A549 (cell line): ENCODE measurements around the gene SNX10. TPM values are rescaled to one million over a fixed set of nuclear protein-coding genes. Genes with fewer than 3 reads are reported as not detected.
A peak's percentile ranks its signal among the peaks of the same experiment; 100 is the strongest.

Experiments
- ATAC-seq, 2 experiments: fragments of 200-7000 bp in 1 of 2; fragments of >200 bp in 1 of 2; cut with Nextera tagmentation in 1 of 2; cut with Tn5 transposase in 1 of 2; 3 replicates each; pipeline versions ENCODE4 v1.8.0 to v1.9.1; 2018 to 2020; ENCODE audit warnings: mild to moderate bottlenecking in 1 of 2, moderate library complexity in 1 of 2
- CTCF ChIA-PET: fragments of 300-600 bp; sonication (Branson Sonifier 250); formaldehyde crosslinking; extraction: SDS; loops from one replicate; lab custom pipeline; 2021; ENCODE audit warnings: antibody characterized with exemption, inconsistent platforms; lab: Yijun Ruan, JAX
- POLR2A ChIA-PET: fragments of 350-600 bp; formaldehyde crosslinking; extraction: SDS; loops from one replicate; lab custom pipeline; 2021; ENCODE audit warnings: antibody characterized with exemption, inconsistent platforms; lab: Yijun Ruan, JAX
- DNase-seq, 2 experiments: peaks; one replicate each; pipeline versions ENCODE4 v3.0.0 to v3.0.0-alpha.2; 2011 to 2016; ENCODE audit warnings: low read depth in 1 of 2, low spot score in 1 of 2
- FAIRE-seq: peaks from 2 replicates; lab custom pipeline; 2011; peaks lifted over from hg19 to GRCh38; lab: Jason Lieb, UNC
- H3K27ac ChIP-seq, 2 experiments: fragments of >200 bp; sonication (Bioruptor Twin); formaldehyde crosslinking; 3 replicates each; pipeline ENCODE4 v1.5.1; 2016 to 2017
- H3K4me1 ChIP-seq: fragments of >200 bp; sonication (Bioruptor Twin); formaldehyde crosslinking; 3 replicates; pipeline ENCODE4 v1.6.1; 2016
- H3K4me2 ChIP-seq: fragments of >200 bp; sonication (Bioruptor Twin); formaldehyde crosslinking; 3 replicates; pipeline ENCODE4 v1.6.1; 2016
- H3K4me3 ChIP-seq: fragments of >200 bp; sonication (Bioruptor Twin); formaldehyde crosslinking; 3 replicates; pipeline ENCODE4 v1.5.1; 2016
- H3K9me3 ChIP-seq: fragments of >200 bp; sonication (Bioruptor Twin); formaldehyde crosslinking; 3 replicates; pipeline ENCODE4 v1.6.1; 2016
- BHLHE40 ChIP-seq: IDR thresholded peaks from 2 replicates; pipeline ENCODE4 v1.6.1; 2012; ENCODE audit warnings: low read depth, low read length, inconsistent platforms
- CEBPB ChIP-seq, 2 experiments: fragments of >200 bp in 1 of 2; sonication (Bioruptor Twin) in 1 of 2; formaldehyde crosslinking in 1 of 2; IDR thresholded peaks; 2 replicates each; pipeline ENCODE4 v1.6.1; 2012 to 2016
- CHD4 ChIP-seq: fragments of 200-600 bp; sonication (generic); IDR thresholded peaks from 2 replicates; pipeline ENCODE4 v1.6.1; 2016; ENCODE audit warnings: antibody characterized with exemption, mild to moderate bottlenecking, borderline replicate concordance
- CTCF ChIP-seq: fragments of >200 bp; sonication (Bioruptor Twin); formaldehyde crosslinking; IDR thresholded peaks from 3 replicates; pipeline ENCODE4 v1.5.1; 2016
- E2F6 ChIP-seq: IDR thresholded peaks from 2 replicates; pipeline ENCODE4 v1.6.1; 2012; ENCODE audit warnings: low read depth, borderline replicate concordance
- GATA3 ChIP-seq: IDR thresholded peaks from 2 replicates; pipeline ENCODE4 v1.6.1; 2012; ENCODE audit warnings: borderline replicate concordance
- HMGXB4 ChIP-seq: fragments of 250-450 bp; sonication (Bioruptor Pico); IDR thresholded peaks from 2 replicates; pipeline ENCODE4 v1.5.0; 2021; ENCODE audit warnings: mild to moderate bottlenecking, moderate library complexity, borderline replicate concordance
- HOXA7 ChIP-seq: fragments of 250-450 bp; sonication (Bioruptor Pico); IDR thresholded peaks from 2 replicates; pipeline ENCODE4 v1.5.0; 2020; ENCODE audit warnings: mild to moderate bottlenecking, moderate library complexity
- MYC ChIP-seq: IDR thresholded peaks from 2 replicates; pipeline ENCODE4 v1.6.1; 2012; ENCODE audit warnings: mild to moderate bottlenecking, inconsistent platforms, low read length, improper control_type of control experiment, borderline replicate concordance
- RAD21 ChIP-seq, 2 experiments: fragments of >200 bp in 1 of 2; sonication (Bioruptor Twin) in 1 of 2; formaldehyde crosslinking in 1 of 2; IDR thresholded peaks in 1 of 2; conservative IDR thresholded peaks in 1 of 2; 2 replicates in 1 of 2; 3 replicates in 1 of 2; pipeline ENCODE4 v1.6.1; 2012 to 2018; ENCODE audit warnings: inconsistent platforms in 1 of 2
- SMC3 ChIP-seq: fragments of >200 bp; sonication (Bioruptor Twin); formaldehyde crosslinking; IDR thresholded peaks from 3 replicates; pipeline ENCODE4 v1.6.1; 2018; ENCODE audit warnings: inconsistent platforms
- WGBS: methylation state at CpG from one replicate; pipeline ENCODE4 v1.1.6; 2017; ENCODE audit errors: missing lambda C conversion rate; 5-methylcytosine and 5-hydroxymethylcytosine counted together
- polyA plus RNA-seq, 4 experiments: library from polyadenylated mRNA; depleted of rRNA in 3 of 4; stranded (reverse); fragments of >200 nt; fragmentation: RNase III in 1 of 4; extraction: RNeasy Plus Mini Kit Qiagen cat#74134 plus additional on column Dnase treatment in 1 of 4; gene quantifications; 2 replicates in 3 of 4; 3 replicates in 1 of 4; pipeline ENCODE4 v1.2.3, GENCODE V29; 2011 to 2017
- TF ChIP-seq, protein P1 (sequence below): fragments of 200-600 bp; sonication (generic); IDR thresholded peaks from 2 replicates; pipeline ENCODE4 v1.6.1; 2016; ENCODE audit warnings: antibody characterized with exemption, mild to moderate bottlenecking, moderate library complexity

The SNX10 gene
- polyA plus RNA-seq, 2 of the 4 experiments (the other 2 are of a cell fraction) = 4.5 to 12.6 TPM

DNA sequence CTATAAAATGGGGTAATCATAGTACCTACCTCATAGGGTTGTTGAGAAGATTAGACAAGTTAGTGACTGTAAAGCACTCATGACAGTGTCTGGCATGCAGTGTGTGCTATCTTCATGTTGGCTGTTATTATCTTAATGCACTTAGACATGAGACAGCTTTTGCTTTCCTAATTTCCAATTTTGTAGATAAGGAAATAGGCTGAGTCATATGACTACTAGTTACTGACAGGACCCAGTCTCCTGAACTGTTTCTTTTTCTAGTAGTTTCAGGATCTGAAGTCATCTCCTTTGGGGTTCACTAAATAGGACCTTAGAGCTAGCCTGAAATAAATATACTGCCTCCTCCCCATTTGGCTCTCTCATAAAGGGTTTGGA is 74.2 kb downstream of the SNX10 start (continued):
- TF ChIP-seq, protein P1, sequence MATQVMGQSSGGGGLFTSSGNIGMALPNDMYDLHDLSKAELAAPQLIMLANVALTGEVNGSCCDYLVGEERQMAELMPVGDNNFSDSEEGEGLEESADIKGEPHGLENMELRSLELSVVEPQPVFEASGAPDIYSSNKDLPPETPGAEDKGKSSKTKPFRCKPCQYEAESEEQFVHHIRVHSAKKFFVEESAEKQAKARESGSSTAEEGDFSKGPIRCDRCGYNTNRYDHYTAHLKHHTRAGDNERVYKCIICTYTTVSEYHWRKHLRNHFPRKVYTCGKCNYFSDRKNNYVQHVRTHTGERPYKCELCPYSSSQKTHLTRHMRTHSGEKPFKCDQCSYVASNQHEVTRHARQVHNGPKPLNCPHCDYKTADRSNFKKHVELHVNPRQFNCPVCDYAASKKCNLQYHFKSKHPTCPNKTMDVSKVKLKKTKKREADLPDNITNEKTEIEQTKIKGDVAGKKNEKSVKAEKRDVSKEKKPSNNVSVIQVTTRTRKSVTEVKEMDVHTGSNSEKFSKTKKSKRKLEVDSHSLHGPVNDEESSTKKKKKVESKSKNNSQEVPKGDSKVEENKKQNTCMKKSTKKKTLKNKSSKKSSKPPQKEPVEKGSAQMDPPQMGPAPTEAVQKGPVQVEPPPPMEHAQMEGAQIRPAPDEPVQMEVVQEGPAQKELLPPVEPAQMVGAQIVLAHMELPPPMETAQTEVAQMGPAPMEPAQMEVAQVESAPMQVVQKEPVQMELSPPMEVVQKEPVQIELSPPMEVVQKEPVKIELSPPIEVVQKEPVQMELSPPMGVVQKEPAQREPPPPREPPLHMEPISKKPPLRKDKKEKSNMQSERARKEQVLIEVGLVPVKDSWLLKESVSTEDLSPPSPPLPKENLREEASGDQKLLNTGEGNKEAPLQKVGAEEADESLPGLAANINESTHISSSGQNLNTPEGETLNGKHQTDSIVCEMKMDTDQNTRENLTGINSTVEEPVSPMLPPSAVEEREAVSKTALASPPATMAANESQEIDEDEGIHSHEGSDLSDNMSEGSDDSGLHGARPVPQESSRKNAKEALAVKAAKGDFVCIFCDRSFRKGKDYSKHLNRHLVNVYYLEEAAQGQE = no peak
- no peak for TF ChIP-seq E2F6
- TF ChIP-seq CHD4 = no peak
- TF ChIP-seq, all 56 proteins: peak for 0

GRCh38 chr7:26367219-26367711 is 75.6 kb downstream of the SNX10 start:
- Histone ChIP-seq H3K4me3 (no peak overlapping the region), H3K4me2 (no peak overlapping the region), H3K9me3 (no peaks in the 10 kb centered on the region), H3K4me1 (peaks cover 7% of the 10 kb centered on the region; the same call in 1 of the 3 replicates), H3K27ac (no peak overlapping the region)
- ATAC-seq = no peak
- WGBS = 76% methylated on average over 6 of the region's 6 CpGs
- TF ChIP-seq MYC (no peak), BHLHE40 (no peak), CEBPB (IDR thresholded peaks at IDR 0.05) (no peak)
- DNase-seq = no peak
- ChIA-PET CTCF (interaction anchor here (0.7 to 6.2 kb wide), 7 partner anchors 10 to 473 kb away, joined by 3 to 154 read pairs (median 4); no protein-coding TSS in a partner anchor), POLR2A (no interaction called here)
- no peak for FAIRE-seq

GRCh38 chr7:26368542-26368941 is 76.9 kb downstream of the SNX10 start:
- H3K4me1 ChIP-seq = peaks cover 4% of the 10 kb centered on the region; the same call in 1 of the 3 replicates
- H3K4me3 ChIP-seq = no peak overlapping the region
- ATAC-seq = no peak
- peak in 1 of 2 experiments; percentile 16 for DNase-seq
- ChIA-PET CTCF (interaction anchor here (0.7 to 8.4 kb wide), 26 partner anchors 9 to 794 kb away, joined by 3 to 228 read pairs (median 6); partner anchors contain the start of gene HOXA6), POLR2A (no interaction called here)
- H3K4me2 ChIP-seq = no peak overlapping the region
- H3K27ac ChIP-seq = no peak overlapping the region
- H3K9me3 ChIP-seq = no peaks in the 10 kb centered on the region
- FAIRE-seq = no peak
- 46% methylated on average over 2 of the region's 2 CpGs for WGBS
- TF ChIP-seq SMC3 = peak; percentile 24; the same call in 1 of the 3 replicates
- TF ChIP-seq CTCF = peak; percentile 47
- TF ChIP-seq HOXA7 (CRISPR knock-in tag) = no peak
- no peak for TF ChIP-seq GATA3
- TF ChIP-seq RAD21 (conservative IDR thresholded peaks at IDR 0.05 in 1 of 2, IDR thresholded peaks at IDR 0.05 in 1 of 2) = peak; percentile 45
- no peak for TF ChIP-seq HMGXB4 (CRISPR knock-in tag)
